HL-60/S4 (cell line): ENCODE measurements around the gene MYO1E.
"Not testable (repeated sequence)": the region's sequence is repeated elsewhere in the genome, so short reads cannot be mapped to it uniquely, and the experiment has no call there.

Source experiments
- in situ Hi-C: fragments of 300-500 bp; cut with MboI; formaldehyde crosslinking; loops from 2 replicates; pipeline ENCODE4 v1.14.3; 2022; ENCODE audit warnings: low sequenced_read_pairs

The MYO1E gene

GRCh38 chr15:59296181-59296617 is 76.5 kb downstream of the MYO1E start:
- in situ Hi-C loops = no loop called here

- in situ Hi-C loops = no loop called here
Measured at GRCh38 chr15:59295261-59296001, 77.2 kb downstream of the MYO1E start.

GRCh38 chr15:59294574-59295260 is 78.0 kb downstream of the MYO1E start:
- in situ Hi-C loops = no loop called here

DNA sequence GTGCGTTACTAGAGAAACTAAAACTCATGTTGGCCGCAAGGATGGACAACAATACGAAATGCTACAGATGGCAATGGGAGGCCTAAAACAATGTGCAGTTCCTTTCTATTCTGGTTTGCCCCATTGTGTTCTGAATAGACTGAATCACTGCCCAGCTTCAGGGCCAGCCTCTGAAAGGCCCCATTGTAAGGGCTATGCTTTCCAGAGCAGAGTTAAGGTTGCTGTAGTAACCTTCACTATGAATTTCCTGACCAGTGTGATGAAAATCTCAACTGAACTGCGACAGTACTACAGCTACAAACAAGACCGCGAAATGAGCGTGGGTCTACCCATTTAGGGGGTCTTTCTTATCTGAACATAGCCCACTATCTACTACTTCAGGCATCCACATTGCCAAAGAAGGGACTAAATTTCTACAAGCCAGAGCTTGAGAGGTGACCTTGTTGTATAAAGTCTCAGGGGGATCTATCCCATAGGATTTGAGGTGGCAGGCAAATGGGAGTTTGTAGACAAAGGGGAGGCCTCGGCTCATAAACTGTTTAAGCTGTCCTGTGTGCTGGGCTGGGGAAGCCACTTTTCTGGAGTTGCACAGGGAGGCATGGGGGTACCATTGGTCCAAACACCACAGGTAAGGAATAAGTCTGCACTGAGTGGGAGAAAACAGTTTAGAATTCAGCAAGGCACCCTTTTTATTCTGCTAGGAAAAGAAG is 80.1 kb downstream of the MYO1E start:
- in situ Hi-C loops = no loop called here

- in situ Hi-C loops = no loop called here
Measured at GRCh38 chr15:59291213-59291549, 81.5 kb downstream of the MYO1E start.

DNA sequence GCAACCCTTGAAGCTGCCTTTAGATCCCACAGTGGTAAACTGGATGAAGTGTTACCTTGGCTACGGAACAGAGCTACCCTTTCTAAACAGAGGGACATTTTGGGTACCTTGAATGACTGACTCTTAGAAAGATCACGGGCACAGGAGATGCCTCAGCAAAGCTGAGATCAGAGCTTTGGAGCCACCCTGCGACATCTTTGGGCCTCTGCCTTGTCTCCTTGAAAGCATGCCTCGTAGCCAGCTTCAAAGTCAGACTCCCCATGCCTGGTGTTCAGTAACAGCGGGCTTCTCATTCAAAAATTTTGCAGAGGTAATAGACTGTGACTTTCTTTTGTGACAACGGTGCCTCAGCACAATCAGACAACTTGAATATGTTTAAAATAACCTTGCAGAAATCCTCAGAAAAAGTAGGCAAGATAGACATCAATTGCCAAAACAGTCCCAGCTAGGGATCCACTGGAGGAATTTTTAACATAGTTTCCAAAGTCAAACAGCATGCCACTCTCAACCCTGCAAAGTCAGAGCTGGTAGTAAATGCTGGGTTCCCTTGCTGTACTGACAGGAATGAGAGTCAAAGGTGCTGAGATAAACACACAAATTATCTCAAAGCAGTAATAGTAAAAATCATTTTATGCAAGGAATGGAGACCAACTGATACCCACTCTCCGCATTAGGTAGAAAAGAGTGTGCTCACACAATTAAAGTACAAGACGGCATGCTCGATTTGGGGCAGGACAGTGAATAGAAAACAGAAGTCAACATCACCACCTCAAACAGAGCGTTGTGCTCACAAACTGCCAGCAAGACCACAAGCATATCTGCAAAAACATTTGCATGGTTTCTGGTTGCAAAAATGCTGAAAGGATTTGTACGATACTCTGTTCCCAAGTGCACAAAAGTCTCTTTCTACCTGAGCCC is 82.1 kb downstream of the MYO1E start:
- in situ Hi-C loops = no loop called here

DNA sequence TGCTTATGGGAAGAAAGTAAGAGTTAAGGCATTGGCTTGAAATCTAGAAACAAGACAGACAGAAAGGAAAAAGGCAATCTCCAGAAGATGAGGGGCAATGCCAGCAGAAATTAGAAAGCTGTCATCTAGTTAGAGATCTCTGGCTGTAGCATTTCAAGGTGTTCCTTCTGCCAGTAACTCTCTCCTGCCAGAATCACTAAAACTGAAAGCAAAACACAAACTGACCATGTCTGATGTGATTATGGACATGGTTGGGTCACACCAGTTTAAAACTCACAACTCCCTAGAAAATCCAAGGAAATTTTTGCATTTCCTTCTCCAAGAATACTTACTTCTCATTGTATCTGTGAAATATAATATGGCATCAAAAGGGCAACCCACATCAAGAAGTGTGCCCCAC is 83.1 kb downstream of the MYO1E start:
- in situ Hi-C loops = no loop called here

DNA sequence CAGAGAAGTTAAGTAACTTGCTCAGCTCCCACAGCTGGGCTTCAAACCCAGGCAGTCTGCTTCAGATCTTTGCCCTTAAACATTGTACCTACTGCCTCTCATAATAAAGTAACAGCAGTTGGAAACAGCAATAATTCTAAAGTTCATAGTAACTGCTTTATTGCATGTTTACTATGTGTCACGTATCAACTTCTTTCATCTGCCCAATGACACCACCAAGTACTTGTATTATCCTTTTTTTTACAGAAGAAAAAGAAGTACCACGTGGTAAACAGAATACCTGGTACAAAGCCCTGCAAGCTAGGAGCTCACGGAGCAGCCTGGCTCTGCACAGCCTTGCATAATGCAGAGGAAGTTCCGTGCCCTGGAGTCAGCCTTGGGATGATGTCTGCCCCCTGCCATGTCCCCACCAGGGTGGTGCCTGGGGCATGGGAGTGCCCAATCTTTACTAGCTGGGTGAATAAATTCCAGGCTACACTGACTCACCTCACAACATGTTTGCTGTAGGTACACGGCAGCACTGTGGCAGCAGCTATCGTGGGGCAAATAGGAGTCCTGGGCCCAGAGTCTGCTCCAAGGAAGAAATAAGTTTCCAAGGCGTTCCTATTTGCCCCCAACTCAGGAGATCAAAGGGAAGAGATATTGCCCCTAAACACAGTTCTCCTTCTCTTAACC is 88.8 kb downstream of the MYO1E start:
- in situ Hi-C loops = no loop called here

GRCh38 chr15:59282515-59283337 is 89.9 kb downstream of the MYO1E start:
- in situ Hi-C loops = no loop called here

DNA sequence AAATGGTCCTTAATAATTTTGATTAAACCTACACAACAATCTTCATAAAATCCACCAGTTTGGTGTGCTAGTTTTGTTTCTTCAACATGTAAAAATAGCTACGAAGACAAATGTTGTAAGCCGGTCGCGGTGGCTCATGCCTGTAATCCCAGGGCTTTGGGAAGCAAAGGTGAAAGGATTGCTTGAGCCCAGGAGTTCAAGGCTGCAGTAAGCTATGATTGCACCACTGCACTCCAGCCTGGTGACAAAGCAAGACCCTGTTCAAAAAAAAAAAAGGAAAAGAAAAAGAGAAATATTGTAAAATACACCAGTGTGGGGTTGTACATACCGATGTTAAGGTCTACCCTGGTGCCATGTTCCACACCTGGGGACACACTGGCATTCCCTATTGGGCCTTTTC is 91.0 kb downstream of the MYO1E start:
- in situ Hi-C loops = no loop called here

- in situ Hi-C loops = no loop called here
Measured at GRCh38 chr15:59280855-59281254, 91.8 kb downstream of the MYO1E start.

DNA sequence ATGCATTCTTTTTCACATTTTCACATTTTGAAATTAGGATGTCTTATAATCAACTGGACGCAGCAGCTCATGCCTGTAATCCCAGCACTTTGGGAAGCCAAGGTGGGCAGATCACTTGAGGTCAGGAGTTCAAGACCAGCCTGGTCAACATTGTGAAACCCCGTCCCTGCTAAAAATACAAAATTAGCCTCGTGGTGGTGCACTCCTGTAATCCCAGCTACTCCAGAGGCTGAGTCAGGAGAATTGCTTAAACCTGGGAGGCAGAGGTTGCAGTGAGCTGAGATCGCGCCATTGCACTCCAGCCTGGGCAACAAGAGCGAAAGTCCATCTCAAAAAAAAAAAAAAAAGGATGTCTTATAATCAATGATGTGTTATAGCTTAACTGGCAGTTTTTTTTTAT is 92.4 kb downstream of the MYO1E start:
- in situ Hi-C loops = not testable (repeated sequence)

- in situ Hi-C loops = no loop called here
Measured at GRCh38 chr15:59279023-59279422, 93.6 kb downstream of the MYO1E start.

DNA sequence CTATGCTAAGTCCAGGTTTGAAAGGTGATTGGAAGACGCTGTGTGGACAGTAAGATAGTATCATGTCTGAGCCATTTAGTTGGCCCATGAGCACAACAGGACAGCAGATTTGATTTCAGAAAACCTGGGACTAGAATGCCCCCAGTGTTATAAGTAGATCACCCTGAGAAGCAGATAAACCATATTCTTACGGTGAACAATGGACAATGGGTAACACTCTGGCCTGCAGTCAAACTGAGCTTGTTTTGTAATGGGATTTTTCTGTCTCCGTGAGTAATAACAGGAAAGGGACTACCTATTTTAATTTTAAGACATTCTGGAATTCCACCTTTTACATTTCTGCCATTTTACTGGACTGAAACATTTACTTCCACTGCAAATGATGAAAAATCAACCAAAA is 94.6 kb downstream of the MYO1E start:
- in situ Hi-C loops = no loop called here

DNA sequence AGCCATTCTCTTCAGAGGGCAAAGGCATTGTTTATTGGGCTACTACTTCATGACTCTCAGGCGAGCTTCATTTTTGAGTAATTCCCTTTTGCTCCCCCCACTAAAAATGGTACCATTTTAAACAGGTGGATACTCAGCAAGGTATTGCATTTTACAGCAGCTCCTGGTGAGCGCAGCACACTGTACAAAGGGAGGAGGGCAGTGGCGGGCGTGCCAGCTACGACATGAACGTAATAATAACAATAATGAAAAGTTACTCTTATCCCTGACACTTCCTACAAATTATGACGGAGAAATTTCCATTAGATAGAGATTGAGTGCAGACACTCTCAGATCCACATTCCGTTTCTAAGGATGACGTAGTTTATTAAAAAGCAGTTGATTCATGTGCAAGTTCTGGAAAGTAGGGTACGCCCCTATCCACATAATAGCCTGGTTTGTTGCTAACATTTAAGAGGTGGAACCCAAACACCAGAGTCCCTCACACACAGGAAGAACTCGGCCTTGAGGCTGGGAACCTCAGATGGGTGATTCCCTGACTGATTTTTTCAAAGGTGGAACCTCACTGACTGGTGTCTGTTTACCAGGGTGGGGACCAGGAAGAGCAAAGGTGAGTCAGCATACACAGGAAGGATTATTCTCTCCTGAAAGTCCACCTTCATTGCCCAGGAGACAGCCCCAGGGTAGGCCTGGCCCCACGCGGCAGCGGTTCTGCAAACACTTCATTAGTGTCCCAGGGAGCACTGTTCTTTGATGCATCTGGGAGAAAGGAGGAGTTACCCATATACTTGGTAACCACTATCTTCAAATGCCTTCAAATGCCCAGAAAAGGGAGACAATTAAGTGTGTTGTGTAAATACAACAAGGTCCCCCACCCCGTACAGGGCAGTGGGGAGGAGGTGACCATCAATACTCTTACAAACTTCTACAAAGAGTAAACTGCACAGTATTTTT is 96.2 kb downstream of the MYO1E start:
- in situ Hi-C loops = no loop called here

DNA sequence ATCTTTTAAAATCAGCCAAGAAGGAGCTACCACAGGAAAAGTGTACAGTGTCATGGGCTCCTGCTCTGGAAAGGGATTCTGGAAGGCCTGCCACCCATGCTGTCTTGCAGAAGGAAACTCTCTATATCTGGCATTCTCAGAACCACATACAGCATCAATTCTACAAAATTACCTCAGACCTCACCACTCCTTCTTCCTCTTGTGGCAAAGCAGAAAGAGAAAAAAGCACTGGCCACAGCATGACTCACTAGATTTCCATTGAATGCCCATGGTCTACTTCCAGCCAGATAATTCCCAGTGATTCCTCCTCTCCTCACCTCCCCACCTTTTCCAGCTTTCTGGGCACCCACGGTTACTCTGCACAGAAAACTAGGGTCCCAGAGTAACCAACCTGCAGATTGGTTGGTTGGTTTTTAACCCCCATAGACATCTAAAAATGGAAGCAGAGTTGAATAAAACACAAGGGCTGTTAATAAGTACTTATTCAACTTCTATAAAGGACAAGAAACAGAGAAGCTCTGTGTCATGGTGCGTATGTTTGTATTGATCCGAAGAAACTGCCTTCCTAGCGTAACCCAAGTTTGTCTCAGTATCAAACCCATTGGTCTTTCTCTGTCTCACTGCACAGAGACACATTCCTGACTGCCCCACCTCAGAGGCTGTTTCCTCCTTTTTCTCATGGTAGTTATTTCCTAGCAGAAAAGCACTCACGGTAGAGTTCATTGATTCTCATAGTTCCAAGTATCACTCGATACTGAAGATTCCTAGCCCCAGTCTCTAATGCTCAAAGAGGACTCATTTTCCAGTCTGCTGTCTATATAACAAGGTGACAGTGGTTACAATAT is 98.3 kb downstream of the MYO1E start:
- in situ Hi-C loops = no loop called here

DNA sequence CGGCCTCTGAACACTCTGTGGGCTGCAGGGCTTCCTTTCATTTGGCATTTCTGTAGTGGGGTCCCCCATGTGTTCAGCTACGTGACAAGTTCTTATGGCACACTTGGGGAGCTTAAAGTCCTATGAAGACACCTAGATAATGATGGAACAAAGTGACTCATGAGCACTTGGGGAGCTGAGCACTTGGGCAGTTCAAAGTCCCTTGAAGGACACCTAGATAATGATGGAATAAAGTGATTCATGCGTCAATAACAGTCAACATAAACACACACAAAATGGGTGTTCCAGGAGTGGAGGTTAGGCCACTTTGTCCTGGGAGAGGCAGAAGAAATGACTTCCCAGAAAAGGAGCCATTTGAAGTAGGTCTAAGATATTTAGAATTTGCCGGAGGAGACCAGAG is 99.4 kb downstream of the MYO1E start:
- in situ Hi-C loops = no loop called here
